CD14-positive monocyte (primary cell): ENCODE data around the gene CDH23. TPM values are rescaled to one million over a fixed set of nuclear protein-coding genes. Genes with fewer than 3 reads are reported as not detected.

Experiments
- DNase-seq, 3 donors: peaks; one replicate each; pipeline ENCODE4 v3.0.0-alpha.2; 2011 to 2022
- H2AFZ ChIP-seq: 2 replicates; pipeline ENCODE4 v1.6.0; 2012; ENCODE audit warnings: mild to moderate bottlenecking, low read depth, low read length, inconsistent platforms; ENCODE audit not compliant: insufficient read depth, poor library complexity, severe bottlenecking
- H3K27ac ChIP-seq, 2 donors: 1 replicate in 1 of 2; 2 replicates in 1 of 2; pipeline ENCODE4 v1.5.1; 2012 to 2013; ENCODE audit warnings: low read length in 2 of 2, control low read depth in 1 of 2, inconsistent platforms in 1 of 2, low read depth in 1 of 2, mild to moderate bottlenecking in 1 of 2
- H3K27me3 ChIP-seq, 2 donors: one replicate each; pipeline versions ENCODE4 v1.6.0 to v1.6.1; 2011 to 2013; ENCODE audit warnings: low read length in 2 of 2; ENCODE audit not compliant: control insufficient read depth in 2 of 2, insufficient read depth in 2 of 2
- H3K36me3 ChIP-seq, 2 donors: replicated peaks in 1 of 2; 1 replicate in 1 of 2; 2 replicates in 1 of 2; pipeline versions ENCODE4 v1.5.1 to v1.6.1; 2012 to 2013; ENCODE audit warnings: low read length in 2 of 2, control low read depth in 1 of 2, inconsistent platforms in 1 of 2, mild to moderate bottlenecking in 1 of 2; ENCODE audit not compliant: insufficient read depth in 2 of 2, control insufficient read depth in 1 of 2
- H3K4me1 ChIP-seq, 2 donors: 1 replicate in 1 of 2; 2 replicates in 1 of 2; pipeline versions ENCODE4 v1.5.1 to v1.6.1; 2012 to 2013; ENCODE audit warnings: low read length in 2 of 2, control low read depth in 1 of 2, inconsistent platforms in 1 of 2, mild to moderate bottlenecking in 1 of 2, moderate library complexity in 1 of 2; ENCODE audit not compliant: insufficient read depth in 2 of 2, control insufficient read depth in 1 of 2
- H3K4me2 ChIP-seq: replicated peaks from 2 replicates; pipeline ENCODE3; 2012; ENCODE audit warnings: low read length, moderate library complexity, mild to moderate bottlenecking; ENCODE audit not compliant: poor library complexity, severe bottlenecking; ENCODE audit errors: extremely low read depth
- H3K4me3 ChIP-seq, 3 experiments: fragments of 200-600 bp in 1 of 3; sonication (generic) in 1 of 3; replicated peaks in 1 of 3; 1 replicate in 2 of 3; 2 replicates in 1 of 3; pipeline ENCODE4 v1.5.1; 2011 to 2013; ENCODE audit warnings: low read length in 3 of 3, mild to moderate bottlenecking in 3 of 3, control low read depth in 2 of 3, low read depth in 2 of 3, inconsistent platforms in 1 of 3, moderate library complexity in 1 of 3
- H3K79me2 ChIP-seq: 2 replicates; pipeline ENCODE4 v1.6.0; 2012; ENCODE audit warnings: mild to moderate bottlenecking, control low read depth, inconsistent platforms, low read length, moderate library complexity; ENCODE audit not compliant: insufficient read depth
- H3K9ac ChIP-seq: 2 replicates; pipeline ENCODE4 v1.6.0; 2017; ENCODE audit warnings: low read length, mild to moderate bottlenecking; ENCODE audit not compliant: insufficient read depth, poor library complexity, severe bottlenecking
- H3K9me3 ChIP-seq, 2 donors: replicated peaks in 1 of 2; 1 replicate in 1 of 2; 2 replicates in 1 of 2; pipeline versions ENCODE4 v1.5.1 to v1.6.1; 2012 to 2013; ENCODE audit warnings: low read length in 2 of 2, control low read depth in 1 of 2; ENCODE audit not compliant: control insufficient read depth in 1 of 2, insufficient read depth in 1 of 2
- H4K20me1 ChIP-seq: 2 replicates; pipeline ENCODE4 v1.6.0; 2012; ENCODE audit warnings: mild to moderate bottlenecking, low read length, control low read depth, moderate library complexity; ENCODE audit not compliant: insufficient read depth
- H3K27ac Mint-ChIP-seq, 7 donors: one replicate each; pipeline ENCODE4 v1.8.0; 2020; ENCODE audit warnings: mild to moderate bottlenecking in 7 of 7, mixed read lengths in 7 of 7, moderate library complexity in 6 of 7, inconsistent platforms in 2 of 7
- H3K27me3 Mint-ChIP-seq, 3 donors: one replicate each; pipeline ENCODE4 v1.8.0; 2021 to 2022; ENCODE audit warnings: low read depth in 3 of 3, mild to moderate bottlenecking in 3 of 3, mixed read lengths in 3 of 3, moderate library complexity in 3 of 3, inconsistent platforms in 1 of 3
- H3K36me3 Mint-ChIP-seq, 2 donors: one replicate each; pipeline ENCODE4 v1.8.0; 2020; ENCODE audit warnings: mixed read lengths in 2 of 2, inconsistent platforms in 1 of 2, mild to moderate bottlenecking in 1 of 2
- H3K4me1 Mint-ChIP-seq: one replicate; pipeline ENCODE4 v1.8.0; 2020; ENCODE audit warnings: mild to moderate bottlenecking, mixed read lengths
- H3K4me3 Mint-ChIP-seq, 2 donors: one replicate each; pipeline ENCODE4 v1.8.0; 2020; ENCODE audit warnings: mild to moderate bottlenecking in 2 of 2, mixed read lengths in 2 of 2, moderate library complexity in 1 of 2
- H3K9me3 Mint-ChIP-seq, 7 donors: one replicate each; pipeline ENCODE4 v1.8.0; 2020 to 2022; ENCODE audit warnings: mixed read lengths in 7 of 7, mild to moderate bottlenecking in 6 of 7, moderate library complexity in 6 of 7, inconsistent platforms in 2 of 7
- CTCF ChIP-seq: fragments of 200-600 bp; IDR thresholded peaks from one replicate; pipeline ENCODE4 v1.8.0; 2022; ENCODE audit warnings: antibody characterized with exemption, mild to moderate bottlenecking
- WGBS: methylation state at CpG from one replicate; pipeline ENCODE4 v1.1.5; 2013; ENCODE audit warnings: missing lambda C conversion rate; ENCODE audit not compliant: insufficient coverage; 5-methylcytosine and 5-hydroxymethylcytosine counted together
- intact Hi-C, 2 donors: fragments of 100-400 bp; cut with micrococcal nuclease; formaldehyde crosslinking; loops; one replicate each; pipeline versions ENCODE4 v1.15.0 to v1.15.1; 2023
- polyA plus RNA-seq, 3 donors: library from polyadenylated mRNA; depleted of rRNA in 1 of 3; unstranded in 2 of 3; stranded (reverse) in 1 of 3; fragments of 300-500 nt in 2 of 3; fragments of >200 nt in 1 of 3; fragmentation: Illumina TruSeq in 2 of 3; gene quantifications; 1 replicate in 2 of 3; 2 replicates in 1 of 3; pipeline ENCODE4 v1.2.3, GENCODE V29; 2012 to 2021

The CDH23 gene
- polyA plus RNA-seq, 3 donors, result 8.2 to 36.2 (median 10.5) TPM

- H3K9ac ChIP-seq, result no peak overlapping the region
- no peaks in the 10 kb centered on the region for H3K36me3 ChIP-seq
- no peak overlapping the region for H3K27ac ChIP-seq
- no peak overlapping the region for H3K4me3 ChIP-seq
- H3K4me1 Mint-ChIP-seq, result peaks cover 86% of the 10 kb centered on the region
- intact Hi-C loops, result no loop called here
- peaks cover 20% of the 10 kb centered on the region for H3K79me2 ChIP-seq
- DNase-seq, result no peak
- no peak for TF ChIP-seq CTCF
- no peaks in the 10 kb centered on the region for H3K9me3 ChIP-seq
- peaks cover 2 to 12% (median 2%) of the 10 kb centered on the region in 3 donors for H3K27me3 Mint-ChIP-seq
- H3K27me3 ChIP-seq, result no peaks in the 10 kb centered on the region
- H3K9me3 Mint-ChIP-seq, result peaks cover 0 to 7% (median 0%) of the 10 kb centered on the region in 7 donors
- 99% methylated on average over 7 of the region's 7 CpGs for WGBS
- peak overlapping the region in 3 of 7 donors; percentile 15 to 30 (median 22) for H3K27ac Mint-ChIP-seq
- H4K20me1 ChIP-seq, result no peaks in the 10 kb centered on the region
- H3K4me2 ChIP-seq, result no peak overlapping the region
- peak overlapping the region in 1 of 2 donors; percentile 10 for H3K4me3 Mint-ChIP-seq
- peaks cover 80 to 90% of the 10 kb centered on the region in 2 donors for H3K4me1 ChIP-seq
- H3K36me3 Mint-ChIP-seq, result peaks cover 2 to 12% of the 10 kb centered on the region in 2 donors
- no peak overlapping the region for H2AFZ ChIP-seq
Observed at GRCh38 chr10:71780156-71780555, 383.4 kb downstream of the CDH23 start.

- peaks cover 16% of the 10 kb centered on the region for H3K79me2 ChIP-seq
- TF ChIP-seq CTCF, result no peak
- no peaks in the 10 kb centered on the region for H3K9me3 ChIP-seq
- peaks cover 2 to 12% (median 4%) of the 10 kb centered on the region in 3 donors for H3K27me3 Mint-ChIP-seq
- no peaks in the 10 kb centered on the region for H4K20me1 ChIP-seq
- H3K36me3 Mint-ChIP-seq, result peaks cover 2 to 12% of the 10 kb centered on the region in 2 donors
- H3K4me1 Mint-ChIP-seq, result peaks cover 81% of the 10 kb centered on the region
- no peaks in the 10 kb centered on the region for H3K36me3 ChIP-seq
- peaks cover 0 to 7% (median 0%) of the 10 kb centered on the region in 7 donors for H3K9me3 Mint-ChIP-seq
- WGBS, result 64% methylated on average over 6 of the region's 9 CpGs
- intact Hi-C loops, result no loop called here
- peaks cover 74 to 85% of the 10 kb centered on the region in 2 donors for H3K4me1 ChIP-seq
- no peak overlapping the region for H3K4me3 ChIP-seq
- H3K4me3 Mint-ChIP-seq, result no peak overlapping the region
- H3K9ac ChIP-seq, result no peak overlapping the region
- no peak for DNase-seq
- peak overlapping the region in 3 of 7 donors; percentile 11 to 30 (median 12) for H3K27ac Mint-ChIP-seq
- no peak overlapping the region for H3K4me2 ChIP-seq
- H3K27me3 ChIP-seq, result no peaks in the 10 kb centered on the region
- no peak overlapping the region for H3K27ac ChIP-seq
- H2AFZ ChIP-seq, result no peak overlapping the region
Observed at GRCh38 chr10:71780719-71781118, 384.0 kb downstream of the CDH23 start.
